Measurements from ENCODE around the gene ARL17B. TPM values are rescaled to one million over a fixed set of nuclear protein-coding genes. Genes with fewer than 3 reads are reported as not detected.
"Not testable (repeated sequence)": the region's sequence is repeated elsewhere in the genome, so short reads cannot be mapped to it uniquely, and the experiment has no call there.

ARL17B gene
- total RNA-seq, 1 donor from 2014 or later = 17.8 TPM

- DNase-seq; H3K36me3 ChIP-seq; H3K9me3 ChIP-seq (replicated peaks); H3K4me1 ChIP-seq; intact Hi-C loops (cut with micrococcal nuclease); H3K27me3 ChIP-seq (ENCODE audit: low read depth); H3K27ac ChIP-seq (replicated peaks): not testable (repeated sequence)
- peak overlapping the region; percentile 56 for H3K4me3 ChIP-seq
These were observed 326 bp downstream of the ARL17B start for GRCh38 chr17:46361145-46361735.

GRCh38 chr17:46353856-46354255 lies 7.7 kb downstream of the ARL17B start:
- intact Hi-C loops (cut with micrococcal nuclease); H3K27ac ChIP-seq (replicated peaks): not testable (repeated sequence)

GRCh38 chr17:46349060-46349459 lies 12.5 kb downstream of the ARL17B start:
- DNase-seq; H3K4me3 ChIP-seq; intact Hi-C loops (cut with micrococcal nuclease); H3K9me3 ChIP-seq (replicated peaks); H3K27ac ChIP-seq (replicated peaks); H3K4me1 ChIP-seq; H3K36me3 ChIP-seq; H3K27me3 ChIP-seq (ENCODE audit: low read depth): not testable (repeated sequence)

More at GRCh38 chr17:46353856-46354255, 7.7 kb downstream of the ARL17B start:
- DNase-seq; H3K36me3 ChIP-seq; H3K4me1 ChIP-seq; H3K4me3 ChIP-seq; H3K27me3 ChIP-seq (ENCODE audit: low read depth); H3K9me3 ChIP-seq (replicated peaks): not testable (repeated sequence)

- H3K4me3 ChIP-seq; H3K9me3 ChIP-seq (replicated peaks); H3K27ac ChIP-seq (replicated peaks); H3K36me3 ChIP-seq; H3K4me1 ChIP-seq; H3K27me3 ChIP-seq (ENCODE audit: low read depth); DNase-seq; intact Hi-C loops (cut with micrococcal nuclease): not testable (repeated sequence)
These were observed 13.2 kb downstream of the ARL17B start for GRCh38 chr17:46348345-46348744.

GRCh38 chr17:46342131-46342530 lies 19.4 kb downstream of the ARL17B start:
- DNase-seq; H3K36me3 ChIP-seq; H3K27ac ChIP-seq (replicated peaks); H3K27me3 ChIP-seq (ENCODE audit: low read depth); H3K4me3 ChIP-seq; H3K9me3 ChIP-seq (replicated peaks); intact Hi-C loops (cut with micrococcal nuclease); H3K4me1 ChIP-seq: not testable (repeated sequence)

- DNase-seq; intact Hi-C loops (cut with micrococcal nuclease); H3K4me3 ChIP-seq; H3K9me3 ChIP-seq (replicated peaks); H3K27ac ChIP-seq (replicated peaks); H3K4me1 ChIP-seq; H3K27me3 ChIP-seq (ENCODE audit: low read depth); H3K36me3 ChIP-seq: not testable (repeated sequence)
These were observed 20.3 kb downstream of the ARL17B start for GRCh38 chr17:46341220-46341619.

- H3K9me3 ChIP-seq (replicated peaks); intact Hi-C loops (cut with micrococcal nuclease); H3K4me1 ChIP-seq; H3K36me3 ChIP-seq; H3K27me3 ChIP-seq (ENCODE audit: low read depth); H3K27ac ChIP-seq (replicated peaks); H3K4me3 ChIP-seq; DNase-seq: not testable (repeated sequence)
These were observed 66.7 kb downstream of the ARL17B start, which contains the start of gene LRRC37A for GRCh38 chr17:46294831-46295230. TSS of gene LRRC37A (plus strand) at chr17:46295131. CDS start at chr17:46295134, 3 bp downstream.

GRCh38 chr17:46291618-46292017 lies 69.9 kb downstream of the ARL17B start:
- H3K4me3 ChIP-seq; H3K4me1 ChIP-seq; DNase-seq; H3K27me3 ChIP-seq (ENCODE audit: low read depth); H3K27ac ChIP-seq (replicated peaks); H3K9me3 ChIP-seq (replicated peaks); H3K36me3 ChIP-seq; intact Hi-C loops (cut with micrococcal nuclease): not testable (repeated sequence)

- H3K36me3 ChIP-seq; DNase-seq; H3K27ac ChIP-seq (replicated peaks); H3K9me3 ChIP-seq (replicated peaks); H3K4me3 ChIP-seq; H3K27me3 ChIP-seq (ENCODE audit: low read depth); H3K4me1 ChIP-seq; intact Hi-C loops (cut with micrococcal nuclease): not testable (repeated sequence)
These were observed 70.5 kb downstream of the ARL17B start for GRCh38 chr17:46290906-46291546.

- H3K27ac ChIP-seq (replicated peaks); H3K4me3 ChIP-seq; intact Hi-C loops (cut with micrococcal nuclease); H3K36me3 ChIP-seq; H3K27me3 ChIP-seq (ENCODE audit: low read depth); H3K9me3 ChIP-seq (replicated peaks); DNase-seq; H3K4me1 ChIP-seq: not testable (repeated sequence)
These were observed 74.0 kb downstream of the ARL17B start for GRCh38 chr17:46287587-46287986.
